ENCODE measurements around the gene TMEM131L.

The TMEM131L gene

DNA sequence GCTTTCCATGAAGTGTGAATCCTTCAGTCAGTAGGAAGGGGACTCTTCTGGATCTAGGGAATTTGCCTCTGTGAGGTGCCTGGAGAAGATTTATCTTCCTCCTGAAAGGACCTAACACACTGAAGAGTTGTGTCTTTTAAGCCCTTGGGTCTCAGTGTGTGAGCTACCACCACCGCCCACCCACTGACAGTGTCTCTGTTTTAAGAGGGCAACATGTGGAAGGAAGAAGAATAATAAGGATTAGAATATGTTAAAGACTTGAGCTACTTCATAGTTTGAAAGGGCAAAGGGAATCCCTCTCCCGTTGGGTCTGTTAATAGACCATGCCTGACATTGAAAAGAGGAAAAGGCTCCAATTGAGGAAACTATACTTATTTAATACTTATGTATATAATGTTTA, 153.7 kb downstream of the TMEM131L start:
- no peak overlapping the region for H3K4me3 ChIP-seq (ENCODE audit: low read length)
- no peak overlapping the region for H3K4me2 ChIP-seq (ENCODE audit: low read length)
- H3K36me3 ChIP-seq (ENCODE audit: insufficient read depth, low read length) = peaks cover 11% of the 10 kb centered on the region
- H3K9me3 ChIP-seq (replicated peaks; ENCODE audit: low read length) = no peaks in the 10 kb centered on the region
- H3K27me3 ChIP-seq (ENCODE audit: control insufficient read depth, insufficient read depth, low read length) = no peaks in the 10 kb centered on the region
- H3K9ac ChIP-seq (ENCODE audit: low read depth, low read length) = no peak overlapping the region
- H3K4me1 ChIP-seq (ENCODE audit: control insufficient read depth, insufficient read depth, low read length) = peaks cover 8% of the 10 kb centered on the region

DNA sequence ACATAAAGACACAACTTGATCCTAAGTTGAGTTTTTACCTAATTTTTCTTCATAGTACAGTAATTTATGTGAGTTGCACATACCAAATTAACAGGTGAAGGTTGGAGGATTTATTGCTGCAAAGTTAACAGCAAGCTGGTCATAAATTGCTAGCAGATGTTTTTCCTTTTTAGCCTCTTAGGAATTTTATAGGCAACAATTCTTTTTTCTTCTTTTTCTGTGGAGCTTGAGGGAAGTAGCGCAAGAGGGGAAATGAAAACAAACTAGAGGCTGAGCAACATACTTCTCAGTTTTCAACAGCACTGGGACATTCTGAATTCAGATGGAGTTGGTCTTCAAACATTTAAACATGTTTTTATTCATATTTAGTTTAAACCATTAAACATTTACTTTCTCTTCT, 154.2 kb downstream of the TMEM131L start:
- Histone ChIP-seq H3K36me3 (ENCODE audit: insufficient read depth, low read length) (peaks cover 11% of the 10 kb centered on the region), H3K9me3 (replicated peaks; ENCODE audit: low read length) (no peaks in the 10 kb centered on the region), H3K4me3 (ENCODE audit: low read length) (no peak overlapping the region), H3K4me1 (ENCODE audit: control insufficient read depth, insufficient read depth, low read length) (peaks cover 8% of the 10 kb centered on the region), H3K27me3 (ENCODE audit: control insufficient read depth, insufficient read depth, low read length) (no peaks in the 10 kb centered on the region), H3K9ac (ENCODE audit: low read depth, low read length) (no peak overlapping the region), H3K4me2 (ENCODE audit: low read length) (no peak overlapping the region)

DNA sequence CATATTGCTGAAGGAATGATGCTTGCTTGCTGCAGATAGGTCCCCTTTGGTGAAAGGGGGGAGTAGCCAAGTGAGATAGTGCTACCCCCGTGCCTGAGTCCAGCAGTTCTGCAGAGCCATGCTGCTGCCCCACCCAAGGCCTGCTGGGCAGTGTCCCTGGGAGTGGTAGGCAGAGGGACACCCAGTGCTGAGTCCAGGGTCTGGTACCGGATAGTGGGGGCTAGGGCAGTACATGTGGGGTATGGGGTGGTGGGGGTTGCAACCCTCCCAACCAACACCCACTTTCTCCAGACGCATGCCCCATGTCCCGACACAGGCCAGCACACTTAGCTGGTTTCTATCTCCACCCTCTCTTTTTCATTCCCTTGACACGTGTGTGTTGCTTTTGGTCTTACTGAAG, 155.9 kb downstream of the TMEM131L start:
- H3K4me1 ChIP-seq (ENCODE audit: control insufficient read depth, insufficient read depth, low read length) = peaks cover 8% of the 10 kb centered on the region
- no peak overlapping the region for H3K4me2 ChIP-seq (ENCODE audit: low read length)
- H3K9me3 ChIP-seq (replicated peaks; ENCODE audit: low read length) = no peaks in the 10 kb centered on the region
- H3K36me3 ChIP-seq (ENCODE audit: insufficient read depth, low read length) = peaks cover 20% of the 10 kb centered on the region
- no peaks in the 10 kb centered on the region for H3K27me3 ChIP-seq (ENCODE audit: control insufficient read depth, insufficient read depth, low read length)
- no peak overlapping the region for H3K9ac ChIP-seq (ENCODE audit: low read depth, low read length)
- H3K4me3 ChIP-seq (ENCODE audit: low read length) = no peak overlapping the region

DNA sequence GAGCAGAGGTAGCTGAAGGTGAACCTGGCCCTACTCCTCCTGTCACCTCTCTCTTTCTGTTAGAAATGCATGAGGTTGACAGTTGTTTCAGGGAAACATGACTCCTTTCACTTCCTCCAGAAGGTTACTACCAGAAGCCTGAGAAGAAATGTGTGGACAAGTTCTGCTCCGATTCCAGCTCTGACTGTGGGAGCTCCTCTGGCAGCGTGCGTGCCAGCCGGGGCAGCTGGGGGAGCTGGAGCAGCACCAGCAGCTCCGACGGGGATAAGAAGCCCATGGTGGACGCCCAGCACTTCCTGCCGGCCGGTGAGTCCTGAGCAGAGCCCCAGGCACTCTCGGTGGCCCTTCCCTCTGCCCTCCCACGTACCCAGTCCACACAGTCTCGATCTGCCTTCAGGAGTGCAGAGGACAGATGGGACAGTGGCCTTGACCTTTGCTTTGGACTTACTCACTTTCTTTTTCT, 156.6 kb downstream of the TMEM131L start:
- no peaks in the 10 kb centered on the region for H3K9me3 ChIP-seq (replicated peaks; ENCODE audit: low read length)
- H3K4me2 ChIP-seq (ENCODE audit: low read length) = peak overlapping the region; percentile 11
- peaks cover 8% of the 10 kb centered on the region for H3K4me1 ChIP-seq (ENCODE audit: control insufficient read depth, insufficient read depth, low read length)
- H3K36me3 ChIP-seq (ENCODE audit: insufficient read depth, low read length) = peaks cover 24% of the 10 kb centered on the region
- no peak overlapping the region for H3K4me3 ChIP-seq (ENCODE audit: low read length)
- H3K27me3 ChIP-seq (ENCODE audit: control insufficient read depth, insufficient read depth, low read length) = no peaks in the 10 kb centered on the region
- no peak overlapping the region for H3K9ac ChIP-seq (ENCODE audit: low read depth, low read length)

DNA sequence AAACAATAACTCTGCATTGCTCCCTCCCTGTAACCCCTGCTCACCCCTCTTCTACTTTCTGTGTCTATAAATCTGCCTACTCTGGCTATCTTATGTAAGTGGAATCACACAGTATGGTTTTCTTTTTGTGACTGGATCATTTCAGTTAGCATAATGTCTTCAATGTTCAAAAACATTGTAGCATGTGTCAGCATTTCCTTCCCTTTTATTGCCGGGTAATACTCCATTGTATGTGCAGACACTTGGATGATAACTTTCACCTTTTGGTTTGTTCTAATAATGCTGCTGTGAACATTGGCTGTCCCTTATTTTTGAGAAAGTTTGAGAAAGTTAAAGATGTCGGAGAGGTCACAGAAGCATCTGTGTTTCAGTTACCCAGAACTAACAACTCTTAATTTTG, 157.3 kb downstream of the TMEM131L start:
- Histone ChIP-seq H3K4me1 (ENCODE audit: control insufficient read depth, insufficient read depth, low read length) (peaks cover 8% of the 10 kb centered on the region), H3K4me2 (ENCODE audit: low read length) (no peak overlapping the region), H3K27me3 (ENCODE audit: control insufficient read depth, insufficient read depth, low read length) (no peaks in the 10 kb centered on the region), H3K4me3 (ENCODE audit: low read length) (no peak overlapping the region), H3K9ac (ENCODE audit: low read depth, low read length) (no peak overlapping the region), H3K9me3 (replicated peaks; ENCODE audit: low read length) (no peaks in the 10 kb centered on the region), H3K36me3 (ENCODE audit: insufficient read depth, low read length) (peaks cover 24% of the 10 kb centered on the region)

DNA sequence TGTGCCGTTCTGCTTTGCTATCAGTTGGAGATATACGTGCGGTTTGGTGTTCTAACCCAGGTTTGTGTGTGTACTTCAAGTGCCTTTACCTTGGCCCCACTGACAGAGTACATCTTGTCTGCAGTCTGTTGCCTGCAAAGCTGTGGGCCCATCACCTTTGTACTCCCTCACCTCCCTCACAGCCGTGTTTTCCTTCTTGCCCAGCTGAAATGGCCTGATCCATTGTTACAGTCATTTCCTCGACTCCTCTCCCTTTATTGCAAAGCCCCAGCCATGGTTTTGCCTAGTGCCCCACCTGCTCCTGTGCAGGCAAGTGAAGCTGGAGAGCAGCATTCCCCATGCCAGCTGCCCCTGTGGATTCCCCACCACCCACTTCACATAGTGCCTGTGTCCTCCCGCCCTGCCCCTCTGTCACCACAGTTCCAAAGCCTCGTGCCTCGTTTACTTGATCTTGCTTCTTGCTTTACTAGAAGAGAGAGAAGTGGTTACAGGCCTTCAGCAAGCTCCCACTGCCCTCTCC, 162.7 kb downstream of the TMEM131L start:
- Histone ChIP-seq H3K36me3 (ENCODE audit: insufficient read depth, low read length) (peaks cover 27% of the 10 kb centered on the region), H3K9me3 (replicated peaks; ENCODE audit: low read length) (no peaks in the 10 kb centered on the region), H3K9ac (ENCODE audit: low read depth, low read length) (no peak overlapping the region), H3K4me2 (ENCODE audit: low read length) (no peak overlapping the region), H3K27me3 (ENCODE audit: control insufficient read depth, insufficient read depth, low read length) (no peaks in the 10 kb centered on the region), H3K4me3 (ENCODE audit: low read length) (no peak overlapping the region), H3K4me1 (ENCODE audit: control insufficient read depth, insufficient read depth, low read length) (no peaks in the 10 kb centered on the region)

DNA sequence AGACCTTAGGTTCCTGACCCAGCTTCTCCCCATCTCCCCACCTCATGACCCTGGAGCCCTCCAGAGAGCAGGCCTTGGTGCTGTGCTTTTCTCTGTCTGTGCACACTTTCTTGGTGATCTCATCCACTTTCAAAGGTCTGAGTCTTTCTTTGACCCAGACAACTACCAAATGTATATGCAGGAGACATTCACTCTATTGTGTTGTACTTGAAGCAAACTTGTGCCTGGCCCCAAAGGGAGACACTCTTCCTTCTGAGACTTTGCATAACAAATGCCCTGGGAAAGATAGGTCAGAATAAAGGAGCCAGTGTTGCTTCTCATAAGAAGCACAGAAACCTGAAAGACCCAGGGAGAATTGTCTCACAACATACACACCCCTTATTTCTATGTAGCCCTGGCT, 163.6 kb downstream of the TMEM131L start:
- no peak overlapping the region for H3K4me2 ChIP-seq (ENCODE audit: low read length)
- H3K4me3 ChIP-seq (ENCODE audit: low read length) = no peak overlapping the region
- no peaks in the 10 kb centered on the region for H3K9me3 ChIP-seq (replicated peaks; ENCODE audit: low read length)
- no peaks in the 10 kb centered on the region for H3K4me1 ChIP-seq (ENCODE audit: control insufficient read depth, insufficient read depth, low read length)
- H3K9ac ChIP-seq (ENCODE audit: low read depth, low read length) = no peak overlapping the region
- H3K27me3 ChIP-seq (ENCODE audit: control insufficient read depth, insufficient read depth, low read length) = no peaks in the 10 kb centered on the region
- peaks cover 27% of the 10 kb centered on the region for H3K36me3 ChIP-seq (ENCODE audit: insufficient read depth, low read length)

DNA sequence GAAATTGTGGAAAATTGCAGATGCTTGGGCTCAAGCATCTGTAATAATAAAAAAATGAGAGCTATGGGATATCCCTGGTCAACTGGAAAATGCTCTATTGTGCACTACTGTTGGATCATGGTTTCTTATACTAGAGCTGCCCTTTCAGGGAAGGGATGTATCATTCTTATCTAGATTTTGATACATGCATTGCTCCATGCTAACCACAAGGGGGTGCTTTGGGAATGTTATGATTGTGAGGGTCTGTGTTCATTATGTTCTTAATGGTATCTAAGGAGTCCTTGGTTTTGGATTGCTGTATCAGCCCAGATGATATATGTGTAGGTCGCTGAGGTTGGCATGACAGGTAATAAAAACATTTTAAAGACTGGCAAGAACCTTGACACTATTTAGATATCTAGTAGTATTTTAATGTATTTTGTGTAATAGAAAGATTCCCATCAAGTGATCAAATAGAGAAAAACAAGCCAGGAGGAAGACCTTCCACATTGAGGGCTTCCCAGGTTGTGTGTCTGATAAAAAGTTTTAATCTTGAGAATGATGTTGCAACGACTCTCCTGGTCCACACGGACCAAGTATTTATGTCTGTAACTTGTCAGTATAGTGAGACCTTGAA, 168.7 kb downstream of the TMEM131L start:
- Histone ChIP-seq H3K9ac (ENCODE audit: low read depth, low read length) (no peak overlapping the region), H3K27me3 (ENCODE audit: control insufficient read depth, insufficient read depth, low read length) (no peaks in the 10 kb centered on the region), H3K36me3 (ENCODE audit: insufficient read depth, low read length) (peaks cover 22% of the 10 kb centered on the region), H3K4me2 (ENCODE audit: low read length) (no peak overlapping the region), H3K9me3 (replicated peaks; ENCODE audit: low read length) (no peaks in the 10 kb centered on the region), H3K4me3 (ENCODE audit: low read length) (no peak overlapping the region), H3K4me1 (ENCODE audit: control insufficient read depth, insufficient read depth, low read length) (no peaks in the 10 kb centered on the region)

DNA sequence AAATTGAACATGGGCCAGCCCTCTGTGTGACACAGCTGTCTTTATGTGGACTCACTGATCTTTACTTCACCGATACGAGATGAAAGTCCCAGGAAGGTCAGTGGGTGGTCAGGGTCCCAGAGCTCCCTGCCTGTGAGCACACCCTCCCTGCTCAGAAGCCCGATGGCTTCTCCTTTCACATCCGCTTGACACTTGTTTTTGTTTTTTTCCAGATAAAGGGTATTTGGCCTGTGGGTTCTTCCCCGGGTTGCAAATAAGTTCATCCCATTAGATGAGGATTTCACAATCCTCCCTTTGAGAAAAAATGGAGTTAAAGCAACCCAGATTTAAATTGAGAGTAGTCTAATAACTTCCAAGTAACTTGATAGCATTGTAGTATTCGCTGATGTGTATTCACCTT, 169.7 kb downstream of the TMEM131L start:
- H3K27me3 ChIP-seq (ENCODE audit: control insufficient read depth, insufficient read depth, low read length) = no peaks in the 10 kb centered on the region
- no peak overlapping the region for H3K4me2 ChIP-seq (ENCODE audit: low read length)
- H3K9me3 ChIP-seq (replicated peaks; ENCODE audit: low read length) = no peaks in the 10 kb centered on the region
- H3K4me3 ChIP-seq (ENCODE audit: low read length) = no peak overlapping the region
- no peak overlapping the region for H3K9ac ChIP-seq (ENCODE audit: low read depth, low read length)
- H3K36me3 ChIP-seq (ENCODE audit: insufficient read depth, low read length) = peaks cover 12% of the 10 kb centered on the region
- H3K4me1 ChIP-seq (ENCODE audit: control insufficient read depth, insufficient read depth, low read length) = no peaks in the 10 kb centered on the region

DNA sequence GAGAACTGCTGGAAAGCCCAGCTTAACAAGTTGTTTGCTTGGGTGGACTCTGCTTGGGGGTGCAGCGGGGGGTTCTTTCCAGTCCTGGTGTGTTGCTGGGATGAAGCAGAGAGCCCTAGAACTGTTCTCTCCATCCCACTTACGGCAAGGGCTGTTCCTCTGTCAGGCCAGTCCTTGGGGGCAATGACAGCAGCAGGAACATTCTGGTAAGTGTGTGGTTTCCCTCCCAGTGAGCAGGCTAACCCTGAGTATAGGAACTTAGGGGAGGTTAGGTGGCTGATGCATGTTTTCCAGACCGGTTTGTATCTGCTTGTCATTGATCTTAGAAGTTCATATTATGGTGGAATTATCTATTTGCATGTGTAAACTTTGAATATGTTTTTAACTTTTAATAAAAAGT, 171.0 kb downstream of the TMEM131L start:
- H3K36me3 ChIP-seq (ENCODE audit: insufficient read depth, low read length) = peaks cover 11% of the 10 kb centered on the region
- H3K27me3 ChIP-seq (ENCODE audit: control insufficient read depth, insufficient read depth, low read length) = no peaks in the 10 kb centered on the region
- no peak overlapping the region for H3K4me3 ChIP-seq (ENCODE audit: low read length)
- no peaks in the 10 kb centered on the region for H3K9me3 ChIP-seq (replicated peaks; ENCODE audit: low read length)
- H3K4me2 ChIP-seq (ENCODE audit: low read length) = no peak overlapping the region
- no peaks in the 10 kb centered on the region for H3K4me1 ChIP-seq (ENCODE audit: control insufficient read depth, insufficient read depth, low read length)
- no peak overlapping the region for H3K9ac ChIP-seq (ENCODE audit: low read depth, low read length)

DNA sequence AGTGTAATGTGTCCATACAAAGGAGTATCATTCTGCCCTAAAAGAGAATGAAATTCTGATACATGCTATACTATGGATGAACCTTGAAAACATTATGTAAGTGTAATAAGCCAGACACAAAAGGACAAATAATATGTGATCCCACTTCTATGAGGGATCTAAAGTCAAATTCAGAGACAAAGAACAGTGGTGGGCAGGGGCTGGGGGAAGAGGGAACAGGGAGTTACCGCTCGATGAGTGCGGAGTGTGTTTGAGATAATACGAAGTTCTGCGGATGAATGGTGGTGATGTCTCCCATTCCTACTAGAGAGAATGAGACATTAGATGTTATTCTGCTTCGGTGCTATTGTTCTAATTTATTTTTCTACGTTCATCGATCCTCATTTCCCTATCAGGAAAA, 171.9 kb downstream of the TMEM131L start:
- no peaks in the 10 kb centered on the region for H3K9me3 ChIP-seq (replicated peaks; ENCODE audit: low read length)
- peaks cover 11% of the 10 kb centered on the region for H3K36me3 ChIP-seq (ENCODE audit: insufficient read depth, low read length)
- no peak overlapping the region for H3K4me2 ChIP-seq (ENCODE audit: low read length)
- no peak overlapping the region for H3K9ac ChIP-seq (ENCODE audit: low read depth, low read length)
- no peaks in the 10 kb centered on the region for H3K27me3 ChIP-seq (ENCODE audit: control insufficient read depth, insufficient read depth, low read length)
- no peak overlapping the region for H3K4me3 ChIP-seq (ENCODE audit: low read length)
- H3K4me1 ChIP-seq (ENCODE audit: control insufficient read depth, insufficient read depth, low read length) = no peaks in the 10 kb centered on the region

DNA sequence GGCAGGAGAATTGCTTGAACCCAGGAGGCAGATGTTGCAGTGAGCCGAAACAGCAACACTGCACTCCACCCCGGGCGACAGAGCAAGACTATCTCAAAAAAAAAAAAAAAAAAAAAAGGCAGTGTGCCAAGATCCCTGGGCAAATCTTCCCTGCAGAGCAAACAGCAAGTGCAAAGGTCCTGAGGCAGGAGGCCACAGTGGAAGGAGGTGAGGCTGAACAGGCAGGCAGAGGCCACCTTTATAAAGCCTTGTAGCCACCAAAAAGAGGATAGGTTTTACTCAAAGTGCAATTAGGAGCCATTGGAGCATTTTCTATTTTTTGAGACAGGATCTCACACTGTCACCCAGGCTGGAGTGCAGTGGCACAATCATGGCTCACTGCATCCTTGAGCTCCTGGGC, 172.8 kb downstream of the TMEM131L start:
- Histone ChIP-seq H3K9me3 (replicated peaks; ENCODE audit: low read length) (no peaks in the 10 kb centered on the region), H3K4me1 (ENCODE audit: control insufficient read depth, insufficient read depth, low read length) (no peaks in the 10 kb centered on the region), H3K36me3 (ENCODE audit: insufficient read depth, low read length) (peaks cover 11% of the 10 kb centered on the region), H3K9ac (ENCODE audit: low read depth, low read length) (no peak overlapping the region), H3K4me3 (ENCODE audit: low read length) (no peak overlapping the region), H3K4me2 (ENCODE audit: low read length) (no peak overlapping the region), H3K27me3 (ENCODE audit: control insufficient read depth, insufficient read depth, low read length) (no peaks in the 10 kb centered on the region)

All from skeletal muscle satellite cell (primary cell).